HepG2 (cell line): Measurements from ENCODE around the gene SNUPN. TPM values are rescaled to one million over a fixed set of nuclear protein-coding genes. Genes with fewer than 3 reads are reported as not detected.

ENCODE experiments used
- AFF4 ChIP-seq: sonication (generic); formaldehyde crosslinking; IDR thresholded peaks from 2 replicates; pipeline ENCODE4 v1.4.0; 2020; ENCODE audit warnings: missing genetic modification reagents
- DMTF1 ChIP-seq: sonication (generic); formaldehyde crosslinking; IDR thresholded peaks from 2 replicates; pipeline ENCODE4 v1.4.0; 2020; ENCODE audit warnings: mild to moderate bottlenecking, missing genetic modification reagents
- FOXM1 ChIP-seq: sonication (generic); formaldehyde crosslinking; IDR thresholded peaks from 2 replicates; pipeline ENCODE4 v1.5.0; 2020; ENCODE audit warnings: missing genetic modification reagents
- HBP1 ChIP-seq: IDR thresholded peaks from 2 replicates; pipeline ENCODE4 v1.6.1; 2016; ENCODE audit warnings: low read depth, control low read depth
- KAT2B ChIP-seq: fragments of 150-350 bp; IDR thresholded peaks from 2 replicates; pipeline ENCODE4 v1.6.1; 2014; ENCODE audit warnings: low read depth, low read length, borderline replicate concordance
- MAFF ChIP-seq: IDR thresholded peaks from 2 replicates; pipeline ENCODE4 v1.6.1; 2011; ENCODE audit warnings: low read depth, low read length, improper control_type of control experiment
- MYNN ChIP-seq: sonication (generic); formaldehyde crosslinking; IDR thresholded peaks from 2 replicates; pipeline ENCODE4 v1.4.0; 2020; ENCODE audit warnings: mild to moderate bottlenecking, low read depth, missing genetic modification reagents
- SKI ChIP-seq: fragments of 450-650 bp; IDR thresholded peaks from one replicate; pipeline ENCODE4 v1.6.1; 2018; ENCODE audit warnings: mild to moderate bottlenecking; ENCODE audit not compliant: partially characterized antibody
- SMYD3 ChIP-seq: sonication (generic); formaldehyde crosslinking; IDR thresholded peaks from 2 replicates; pipeline ENCODE4 v1.8.1; 2023; ENCODE audit warnings: mild to moderate bottlenecking, missing genetic modification reagents
- SNAI1 ChIP-seq: sonication (generic); formaldehyde crosslinking; IDR thresholded peaks from 2 replicates; pipeline ENCODE4 v1.5.0; 2020; ENCODE audit warnings: mild to moderate bottlenecking, missing genetic modification reagents, borderline replicate concordance
- SSRP1 ChIP-seq: IDR thresholded peaks from 2 replicates; pipeline ENCODE4 v1.6.1; 2016; ENCODE audit warnings: control low read depth
- STAG1 ChIP-seq: sonication (generic); formaldehyde crosslinking; IDR thresholded peaks from 2 replicates; pipeline ENCODE4 v1.4.0; 2020; ENCODE audit warnings: missing genetic modification reagents
- TFDP2 ChIP-seq: sonication (generic); formaldehyde crosslinking; IDR thresholded peaks from 2 replicates; pipeline ENCODE4 v1.4.0; 2020; ENCODE audit warnings: missing genetic modification reagents
- ZBTB20 ChIP-seq: sonication (generic); formaldehyde crosslinking; IDR thresholded peaks from 2 replicates; pipeline ENCODE4 v1.8.1; 2023; ENCODE audit warnings: missing genetic modification reagents, low read depth, mild to moderate bottlenecking, borderline replicate concordance
- ZFP82 ChIP-seq: sonication (generic); formaldehyde crosslinking; IDR thresholded peaks from 2 replicates; pipeline ENCODE4 v1.5.1; 2020; ENCODE audit warnings: mild to moderate bottlenecking, missing genetic modification reagents, borderline replicate concordance
- ZNF205 ChIP-seq: IDR thresholded peaks from 2 replicates; pipeline ENCODE4 v1.6.1; 2018; ENCODE audit warnings: missing biosample characterization, missing genetic modification reagents
- ZNF225 ChIP-seq: sonication (generic); formaldehyde crosslinking; IDR thresholded peaks from 2 replicates; pipeline ENCODE4 v1.4.0; 2020; ENCODE audit warnings: mild to moderate bottlenecking, missing genetic modification reagents
- ZNF260 ChIP-seq: sonication (generic); formaldehyde crosslinking; IDR thresholded peaks from 2 replicates; pipeline ENCODE4 v1.4.0; 2020; ENCODE audit warnings: missing genetic modification reagents, low read depth, mild to moderate bottlenecking, borderline replicate concordance
- ZNF33B ChIP-seq: sonication (generic); formaldehyde crosslinking; IDR thresholded peaks from 2 replicates; pipeline ENCODE4 v1.5.1; 2020; ENCODE audit warnings: mild to moderate bottlenecking, missing genetic modification reagents
- ZNF562 ChIP-seq: sonication (generic); formaldehyde crosslinking; IDR thresholded peaks from 2 replicates; pipeline ENCODE4 v1.8.0; 2022; ENCODE audit warnings: missing genetic modification reagents, borderline replicate concordance
- ZNF75D ChIP-seq: sonication (generic); formaldehyde crosslinking; IDR thresholded peaks from 2 replicates; pipeline ENCODE4 v1.8.1; 2023; ENCODE audit warnings: missing genetic modification reagents, mild to moderate bottlenecking, borderline replicate concordance
- polyA plus RNA-seq, 8 experiments: library from polyadenylated mRNA; depleted of rRNA in 3 of 8; stranded (reverse) in 7 of 8; unstranded in 1 of 8; fragments of >200 nt; fragmentation: Illumina TruSeq in 4 of 8; extraction: Trizol in 4 of 8; gene quantifications; 2 replicates each; pipeline versions ENCODE4 v1.2.1 to v1.2.3, GENCODE V29; 2011 to 2016; ENCODE audit warnings: low read depth in 4 of 8, missing spikeins in 1 of 8, mixed read lengths in 1 of 8; ENCODE audit not compliant: insufficient read depth in 1 of 8
- total RNA-seq, 5 experiments: library from RNA; depleted of rRNA; stranded (reverse); fragments of >200 nt; fragmentation: Illumina TruSeq; extraction: Trizol; gene quantifications; 2 replicates each; pipeline ENCODE4 v1.2.3, GENCODE V29; 2016; ENCODE audit warnings: low read depth in 1 of 5

The SNUPN gene
- total and polyA plus RNA-seq, 2 of the 13 experiments (the other 11 are each of a cell fraction or from before 2014, with no cell fraction given): 9.0 to 16.4 TPM

GRCh38 chr15:75625542-75626347 lies at the start of gene SNUPN (continued):
- TF ChIP-seq ZNF225 (no peak), ZNF562 (CRISPR knock-in tag) (no peak), DMTF1 (CRISPR knock-in tag) (0 out of 2 replicates have a peak, but pooled peaks have one; percentile 19), HBP1 (CRISPR knock-in tag) (no peak; the same call in 1 of the 2 replicates), MYNN (CRISPR knock-in tag) (no peak), SSRP1 (CRISPR knock-in tag) (no peak), ZBTB20 (CRISPR knock-in tag) (peak; percentile 40; the same call in 1 of the 2 replicates), ZNF205 (CRISPR knock-in tag) (no peak), SNAI1 (CRISPR knock-in tag) (peak; percentile 65; the same call in 1 of the 2 replicates), FOXM1 (no peak), STAG1 (CRISPR knock-in tag) (no peak; the same call in 1 of the 2 replicates), AFF4 (CRISPR knock-in tag) (0 out of 2 replicates have a peak, but pooled peaks have one; percentile 39), ZNF33B (CRISPR knock-in tag) (no peak), ZNF75D (CRISPR knock-in tag) (no peak), SMYD3 (CRISPR knock-in tag) (no peak), SKI (no peak), KAT2B (no peak), ZNF260 (CRISPR knock-in tag) (no peak), TFDP2 (CRISPR knock-in tag) (peak; percentile 46; the same call in 1 of the 2 replicates), ZFP82 (CRISPR knock-in tag) (0 out of 2 replicates have a peak, but pooled peaks have one; percentile 79), MAFF (no peak)
